OCI-LY3 (cell line): Measurements from ENCODE around the gene ACSBG1.

Source experiments
- H2AFZ ChIP-seq: fragments of 200-600, 300-600 bp; shearing (Covaris generic); 2 replicates; pipeline ENCODE4 v1.6.0; 2014; ENCODE audit warnings: antibody characterized with exemption, low read depth, low read length
- H3K27ac ChIP-seq: fragments of 200-600, 300-600 bp; sonication (generic); 2 replicates; pipeline ENCODE4 v1.5.1; 2014; ENCODE audit warnings: mild to moderate bottlenecking, low read length, moderate library complexity, mixed read lengths
- H3K27me3 ChIP-seq: fragments of 200-600, 300-600 bp; sonication (generic); 2 replicates; pipeline ENCODE4 v1.6.1; 2014; ENCODE audit warnings: low read depth, low read length, mixed read lengths
- H3K36me3 ChIP-seq: fragments of 200-600, 300-600 bp; sonication (generic); replicated peaks from 2 replicates; pipeline ENCODE3; 2014; ENCODE audit warnings: low read depth, low read length, mixed read lengths
- H3K4me1 ChIP-seq: fragments of 300-600, 200-600 bp; sonication (generic); 2 replicates; pipeline ENCODE4 v1.6.1; 2014; ENCODE audit warnings: low read length, mixed read lengths
- H3K4me2 ChIP-seq: fragments of 200-600, 300-600 bp; sonication (generic); 2 replicates; pipeline ENCODE4 v1.6.1; 2014; ENCODE audit warnings: low read length, mixed read lengths
- H3K4me3 ChIP-seq: fragments of 300-600, 200-600 bp; sonication (generic); 2 replicates; pipeline ENCODE4 v1.5.1; 2014; ENCODE audit warnings: antibody characterized with exemption, mild to moderate bottlenecking, low read length, moderate library complexity
- H3K79me2 ChIP-seq: fragments of 300-600, 200-600 bp; shearing (Covaris generic); 2 replicates; pipeline ENCODE4 v1.6.1; 2014; ENCODE audit warnings: mild to moderate bottlenecking, low read length, mixed read lengths
- H3K9ac ChIP-seq: fragments of 300-600, 200-600 bp; shearing (Covaris generic); 2 replicates; pipeline ENCODE4 v1.6.0; 2014; ENCODE audit warnings: mild to moderate bottlenecking, low read length, moderate library complexity
- H3K9me3 ChIP-seq: fragments of 200-600, 300-600 bp; shearing (Covaris generic); 2 replicates; pipeline ENCODE4 v1.6.1; 2014; ENCODE audit warnings: low read length, mixed read lengths; ENCODE audit not compliant: insufficient read depth
- H4K20me1 ChIP-seq: fragments of 200-600, 300-600 bp; sonication (generic); 2 replicates; pipeline ENCODE4 v1.6.1; 2016; ENCODE audit warnings: low read length, mixed read lengths; ENCODE audit not compliant: insufficient read depth
- EZH2phosphoT487 ChIP-seq: fragments of 200-600 bp; shearing (Covaris generic); IDR thresholded peaks from 2 replicates; pipeline ENCODE4 v1.6.1; 2018; ENCODE audit warnings: antibody characterized with exemption, mixed run types, low read depth
- TF ChIP-seq, protein P1 (sequence below): fragments of 200-600, 300-600 bp; sonication (generic); IDR thresholded peaks from 2 replicates; pipeline ENCODE4 v1.5.1; 2014; ENCODE audit warnings: antibody characterized with exemption, low read length, low read depth

Gene ACSBG1

DNA sequence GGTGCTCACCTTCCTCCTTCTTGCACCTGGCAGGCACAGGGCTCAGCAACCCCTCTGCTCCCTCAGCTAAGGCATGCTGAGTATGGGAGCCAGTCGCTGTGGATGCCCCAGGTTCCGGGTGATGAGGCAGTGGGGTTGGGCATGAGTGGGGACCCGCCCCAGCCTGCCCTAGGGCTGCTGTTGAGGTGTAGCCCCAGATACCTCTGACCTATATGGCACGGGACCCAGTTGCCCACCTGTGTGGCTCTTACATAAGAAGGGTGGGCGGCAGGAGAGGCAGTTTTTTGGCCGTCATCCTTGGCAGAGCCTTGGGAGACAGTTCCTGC lies 21.0 kb downstream of the ACSBG1 start:
- Histone ChIP-seq H3K27me3 (peaks cover 23% of the 10 kb centered on the region), H3K79me2 (no peaks in the 10 kb centered on the region), H3K36me3 (no peaks in the 10 kb centered on the region), H2AFZ (no peak overlapping the region), H3K4me2 (no peak overlapping the region), H3K4me3 (no peak overlapping the region), H3K9ac (no peak overlapping the region), H3K4me1 (no peaks in the 10 kb centered on the region), H3K27ac (no peak overlapping the region), H4K20me1 (no peaks in the 10 kb centered on the region), H3K9me3 (no peaks in the 10 kb centered on the region)
- no peak for TF ChIP-seq EZH2phosphoT487
- TF ChIP-seq, protein P1, sequence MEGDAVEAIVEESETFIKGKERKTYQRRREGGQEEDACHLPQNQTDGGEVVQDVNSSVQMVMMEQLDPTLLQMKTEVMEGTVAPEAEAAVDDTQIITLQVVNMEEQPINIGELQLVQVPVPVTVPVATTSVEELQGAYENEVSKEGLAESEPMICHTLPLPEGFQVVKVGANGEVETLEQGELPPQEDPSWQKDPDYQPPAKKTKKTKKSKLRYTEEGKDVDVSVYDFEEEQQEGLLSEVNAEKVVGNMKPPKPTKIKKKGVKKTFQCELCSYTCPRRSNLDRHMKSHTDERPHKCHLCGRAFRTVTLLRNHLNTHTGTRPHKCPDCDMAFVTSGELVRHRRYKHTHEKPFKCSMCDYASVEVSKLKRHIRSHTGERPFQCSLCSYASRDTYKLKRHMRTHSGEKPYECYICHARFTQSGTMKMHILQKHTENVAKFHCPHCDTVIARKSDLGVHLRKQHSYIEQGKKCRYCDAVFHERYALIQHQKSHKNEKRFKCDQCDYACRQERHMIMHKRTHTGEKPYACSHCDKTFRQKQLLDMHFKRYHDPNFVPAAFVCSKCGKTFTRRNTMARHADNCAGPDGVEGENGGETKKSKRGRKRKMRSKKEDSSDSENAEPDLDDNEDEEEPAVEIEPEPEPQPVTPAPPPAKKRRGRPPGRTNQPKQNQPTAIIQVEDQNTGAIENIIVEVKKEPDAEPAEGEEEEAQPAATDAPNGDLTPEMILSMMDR = no peak

DNA sequence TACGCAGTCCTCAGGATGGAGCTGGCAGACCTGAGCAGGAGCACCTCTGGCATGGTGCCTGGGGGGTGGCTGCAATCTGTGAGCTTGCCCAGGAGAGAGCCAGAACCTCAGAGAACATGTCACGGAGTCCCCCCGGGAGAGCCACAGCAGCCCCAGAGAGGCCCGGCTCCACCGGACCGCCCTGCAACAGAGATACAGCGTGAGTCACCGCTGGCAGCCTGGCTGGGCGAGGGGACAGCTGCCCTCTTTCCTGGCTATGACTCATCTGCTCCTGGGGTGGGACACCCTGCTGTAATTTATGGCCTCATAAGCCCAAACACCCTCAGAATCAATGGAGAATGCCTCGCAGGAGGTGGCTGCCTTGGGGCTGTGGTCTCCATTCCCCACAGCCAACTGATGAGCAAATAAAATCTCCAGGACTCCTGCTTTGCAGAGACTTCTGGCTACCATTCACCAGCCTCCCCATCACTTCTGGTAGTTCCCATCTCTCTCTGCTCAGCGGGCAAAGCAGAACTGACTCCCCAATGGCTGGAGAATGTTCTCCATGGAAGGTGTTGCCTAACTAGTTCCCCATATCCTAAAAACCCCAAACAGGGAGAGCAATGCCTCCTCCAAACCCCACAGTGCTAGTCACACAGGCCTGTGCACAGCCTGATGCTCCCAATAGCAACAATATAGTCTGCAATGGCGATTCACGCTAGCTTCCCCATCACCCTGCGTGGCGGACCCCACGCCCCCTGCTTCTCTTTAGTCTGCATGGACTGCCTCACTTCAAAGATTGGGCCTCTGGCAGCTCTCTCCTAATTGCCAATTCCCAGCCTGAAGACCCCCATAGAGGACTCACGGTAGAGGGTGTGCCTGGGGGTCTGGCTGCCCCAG lies 21.6 kb downstream of the ACSBG1 start:
- Histone ChIP-seq H3K9ac (no peak overlapping the region), H3K36me3 (no peaks in the 10 kb centered on the region), H3K27me3 (peaks cover 23% of the 10 kb centered on the region), H4K20me1 (no peaks in the 10 kb centered on the region), H3K27ac (no peak overlapping the region), H3K4me1 (no peaks in the 10 kb centered on the region), H3K4me2 (no peak overlapping the region), H3K4me3 (no peak overlapping the region), H3K79me2 (no peaks in the 10 kb centered on the region), H2AFZ (no peak overlapping the region), H3K9me3 (no peaks in the 10 kb centered on the region)
- TF ChIP-seq, protein P1 = no peak
- no peak for TF ChIP-seq EZH2phosphoT487

DNA sequence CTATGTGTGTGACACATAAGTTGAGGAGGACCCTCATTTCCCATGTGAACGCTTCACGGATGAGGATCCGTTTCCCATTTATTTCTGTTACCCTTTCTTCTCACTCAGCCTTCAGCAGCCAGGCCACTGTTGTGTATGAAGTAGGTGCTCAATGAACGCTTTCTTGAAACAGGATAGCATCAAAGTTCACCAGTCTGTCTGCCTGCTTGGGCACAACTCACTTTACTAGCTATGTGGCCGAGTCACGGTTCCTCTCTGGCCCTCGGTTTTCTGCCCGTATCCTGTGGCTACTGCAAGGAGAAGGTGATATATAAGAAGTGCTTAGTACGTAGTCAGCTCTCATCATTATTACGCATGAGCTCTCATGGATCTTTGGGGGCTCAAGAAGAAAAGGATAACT lies 22.4 kb downstream of the ACSBG1 start:
- Histone ChIP-seq H2AFZ (no peak overlapping the region), H3K4me3 (no peak overlapping the region), H3K27me3 (peaks cover 23% of the 10 kb centered on the region), H3K27ac (no peak overlapping the region), H3K36me3 (no peaks in the 10 kb centered on the region), H3K4me2 (no peak overlapping the region), H3K9me3 (no peaks in the 10 kb centered on the region), H3K4me1 (no peaks in the 10 kb centered on the region), H3K79me2 (no peaks in the 10 kb centered on the region), H3K9ac (no peak overlapping the region), H4K20me1 (no peaks in the 10 kb centered on the region)
- TF ChIP-seq EZH2phosphoT487 = no peak
- TF ChIP-seq, protein P1 = no peak

DNA sequence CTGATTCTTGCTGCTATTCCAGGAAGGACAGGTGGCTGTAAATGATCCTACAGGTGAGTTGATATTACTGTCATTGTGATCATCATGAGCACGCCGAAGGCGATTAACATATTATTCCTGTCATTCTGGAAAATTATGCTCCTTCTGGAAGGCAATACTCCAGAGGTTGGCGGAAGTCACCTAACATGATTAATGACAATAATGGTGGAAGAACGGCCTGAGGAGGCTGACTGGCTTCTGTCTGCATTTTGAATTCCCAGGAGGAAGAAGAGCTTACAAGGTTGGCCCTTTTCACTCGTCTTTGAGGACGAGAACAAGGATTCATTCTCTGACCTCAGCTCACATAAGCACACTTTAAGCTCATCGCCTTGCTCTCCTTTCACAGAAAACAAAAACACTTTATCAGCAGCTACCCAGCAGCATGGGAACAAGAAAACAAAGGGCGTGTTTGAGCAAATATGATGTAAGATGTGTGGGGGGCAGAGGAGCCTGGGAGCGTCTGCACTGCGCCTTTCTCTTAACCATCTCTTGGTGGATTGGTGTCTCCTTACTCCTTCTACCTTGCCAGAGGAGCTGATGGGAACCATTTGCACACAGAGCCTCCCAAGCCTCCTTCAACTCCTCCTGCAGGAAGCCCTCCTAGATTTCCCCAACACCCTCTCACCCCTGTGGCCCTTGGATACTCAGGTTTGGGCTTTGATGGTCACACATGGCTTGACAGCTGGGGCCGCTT lies 23.0 kb downstream of the ACSBG1 start:
- no peak for TF ChIP-seq EZH2phosphoT487
- TF ChIP-seq, protein P1 = no peak
- peaks cover 23% of the 10 kb centered on the region for H3K27me3 ChIP-seq
- no peaks in the 10 kb centered on the region for H3K9me3 ChIP-seq
- H3K4me2 ChIP-seq = no peak overlapping the region
- no peaks in the 10 kb centered on the region for H3K79me2 ChIP-seq
- H4K20me1 ChIP-seq = no peaks in the 10 kb centered on the region
- no peak overlapping the region for H3K9ac ChIP-seq
- no peak overlapping the region for H3K27ac ChIP-seq
- H3K4me1 ChIP-seq = no peaks in the 10 kb centered on the region
- H3K36me3 ChIP-seq = no peaks in the 10 kb centered on the region
- H2AFZ ChIP-seq = no peak overlapping the region
- H3K4me3 ChIP-seq = no peak overlapping the region
